Measurements from ENCODE around the gene MTX3.

- TF ChIP-seq POLR2A (IDR thresholded peaks at IDR 0.05; ENCODE audit: low read depth) (no peak), POLR2AphosphoS5 (IDR thresholded peaks at IDR 0.05) (no peak), EP300 (IDR thresholded peaks at IDR 0.05) (no peak)
- TF ChIP-seq, protein P1, sequence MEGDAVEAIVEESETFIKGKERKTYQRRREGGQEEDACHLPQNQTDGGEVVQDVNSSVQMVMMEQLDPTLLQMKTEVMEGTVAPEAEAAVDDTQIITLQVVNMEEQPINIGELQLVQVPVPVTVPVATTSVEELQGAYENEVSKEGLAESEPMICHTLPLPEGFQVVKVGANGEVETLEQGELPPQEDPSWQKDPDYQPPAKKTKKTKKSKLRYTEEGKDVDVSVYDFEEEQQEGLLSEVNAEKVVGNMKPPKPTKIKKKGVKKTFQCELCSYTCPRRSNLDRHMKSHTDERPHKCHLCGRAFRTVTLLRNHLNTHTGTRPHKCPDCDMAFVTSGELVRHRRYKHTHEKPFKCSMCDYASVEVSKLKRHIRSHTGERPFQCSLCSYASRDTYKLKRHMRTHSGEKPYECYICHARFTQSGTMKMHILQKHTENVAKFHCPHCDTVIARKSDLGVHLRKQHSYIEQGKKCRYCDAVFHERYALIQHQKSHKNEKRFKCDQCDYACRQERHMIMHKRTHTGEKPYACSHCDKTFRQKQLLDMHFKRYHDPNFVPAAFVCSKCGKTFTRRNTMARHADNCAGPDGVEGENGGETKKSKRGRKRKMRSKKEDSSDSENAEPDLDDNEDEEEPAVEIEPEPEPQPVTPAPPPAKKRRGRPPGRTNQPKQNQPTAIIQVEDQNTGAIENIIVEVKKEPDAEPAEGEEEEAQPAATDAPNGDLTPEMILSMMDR (IDR thresholded peaks at IDR 0.05): no peak
These were observed 46.3 kb upstream of the MTX3 start for GRCh38 chr5:80037366-80037765.
